ENCODE results near the gene UBE2QL1. TPM values are rescaled to one million over a fixed set of nuclear protein-coding genes. Genes with fewer than 3 reads are reported as not detected.

Gene UBE2QL1
- polyA plus RNA-seq, 2 of the 4 experiments (the other 2 are of a cell fraction) = 0.04 TPM

DNA sequence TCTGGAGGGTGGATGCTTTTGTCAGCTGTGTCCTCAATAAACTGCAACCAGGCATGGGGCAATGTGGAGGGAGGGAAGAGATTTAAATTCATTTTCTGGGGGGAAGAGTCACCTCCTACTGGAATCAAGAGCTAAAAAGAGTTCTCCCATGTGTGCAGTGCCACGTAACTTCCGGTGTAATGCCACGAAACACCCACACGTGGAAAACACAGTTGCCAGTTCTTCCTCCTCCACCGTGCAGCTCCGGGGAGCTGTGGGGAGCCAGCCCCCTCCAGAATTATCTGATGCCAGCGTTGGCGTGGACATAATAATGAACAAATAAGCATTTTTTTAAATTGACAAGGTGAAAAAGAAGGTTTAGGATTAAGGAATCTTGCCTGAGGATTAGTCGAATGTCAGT lies 38.2 kb upstream of the UBE2QL1 start:
- FAIRE-seq = no peak
- WGBS (ENCODE audit: missing lambda C conversion rate) = 62% methylated on average over 9 of the region's 9 CpGs
- no peak for ATAC-seq
- DNase-seq (ENCODE audit: low read depth in 1 of 2, low spot score in 1 of 2) = no peak
- Histone ChIP-seq H3K27ac (no peak overlapping the region), H3K4me3 (no peak overlapping the region), H3K4me1 (peaks cover 4% of the 10 kb centered on the region; the same call in 1 of the 3 replicates), H3K4me2 (no peak overlapping the region), H3K9me3 (no peaks in the 10 kb centered on the region)
- ChIA-PET CTCF (interaction anchor here (1.6 kb wide), 1 partner anchor 519 kb away, joined by 3 read pairs; no protein-coding TSS in a partner anchor), POLR2A (no interaction called here)
- TF ChIP-seq HEYL (CRISPR knock-in tag; IDR thresholded peaks at IDR 0.05) (no peak), ZSCAN20 (CRISPR knock-in tag; IDR thresholded peaks at IDR 0.05) (no peak), TP53 (CRISPR knock-in tag; IDR thresholded peaks at IDR 0.05) (no peak), HOXB5 (CRISPR knock-in tag; IDR thresholded peaks at IDR 0.05) (no peak), RARB (CRISPR knock-in tag; IDR thresholded peaks at IDR 0.05) (no peak), EHMT2 (IDR thresholded peaks at IDR 0.05; ENCODE audit: low read depth) (no peak), CHD4 (IDR thresholded peaks at IDR 0.05; ENCODE audit: borderline replicate concordance) (no peak), ZNF302 (CRISPR knock-in tag; IDR thresholded peaks at IDR 0.05) (no peak), SMC3 (IDR thresholded peaks at IDR 0.05) (no peak), PHF8 (IDR thresholded peaks at IDR 0.05; ENCODE audit: borderline replicate concordance, low read depth) (no peak), MAFK (IDR thresholded peaks at IDR 0.05; ENCODE audit: partially characterized antibody) (no peak), ZC3H11A (IDR thresholded peaks at IDR 0.05) (no peak), FOSB (CRISPR knock-in tag; IDR thresholded peaks at IDR 0.05) (no peak), HOXA7 (CRISPR knock-in tag; IDR thresholded peaks at IDR 0.05) (no peak), JUNB (IDR thresholded peaks at IDR 0.05) (no peak)
- TF ChIP-seq, protein P1, sequence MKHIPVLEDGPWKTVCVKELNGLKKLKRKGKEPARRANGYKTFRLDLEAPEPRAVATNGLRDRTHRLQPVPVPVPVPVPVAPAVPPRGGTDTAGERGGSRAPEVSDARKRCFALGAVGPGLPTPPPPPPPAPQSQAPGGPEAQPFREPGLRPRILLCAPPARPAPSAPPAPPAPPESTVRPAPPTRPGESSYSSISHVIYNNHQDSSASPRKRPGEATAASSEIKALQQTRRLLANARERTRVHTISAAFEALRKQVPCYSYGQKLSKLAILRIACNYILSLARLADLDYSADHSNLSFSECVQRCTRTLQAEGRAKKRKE (CRISPR knock-in tag; IDR thresholded peaks at IDR 0.05; ENCODE audit: low read depth) = no peak
- TF ChIP-seq, protein P2, sequence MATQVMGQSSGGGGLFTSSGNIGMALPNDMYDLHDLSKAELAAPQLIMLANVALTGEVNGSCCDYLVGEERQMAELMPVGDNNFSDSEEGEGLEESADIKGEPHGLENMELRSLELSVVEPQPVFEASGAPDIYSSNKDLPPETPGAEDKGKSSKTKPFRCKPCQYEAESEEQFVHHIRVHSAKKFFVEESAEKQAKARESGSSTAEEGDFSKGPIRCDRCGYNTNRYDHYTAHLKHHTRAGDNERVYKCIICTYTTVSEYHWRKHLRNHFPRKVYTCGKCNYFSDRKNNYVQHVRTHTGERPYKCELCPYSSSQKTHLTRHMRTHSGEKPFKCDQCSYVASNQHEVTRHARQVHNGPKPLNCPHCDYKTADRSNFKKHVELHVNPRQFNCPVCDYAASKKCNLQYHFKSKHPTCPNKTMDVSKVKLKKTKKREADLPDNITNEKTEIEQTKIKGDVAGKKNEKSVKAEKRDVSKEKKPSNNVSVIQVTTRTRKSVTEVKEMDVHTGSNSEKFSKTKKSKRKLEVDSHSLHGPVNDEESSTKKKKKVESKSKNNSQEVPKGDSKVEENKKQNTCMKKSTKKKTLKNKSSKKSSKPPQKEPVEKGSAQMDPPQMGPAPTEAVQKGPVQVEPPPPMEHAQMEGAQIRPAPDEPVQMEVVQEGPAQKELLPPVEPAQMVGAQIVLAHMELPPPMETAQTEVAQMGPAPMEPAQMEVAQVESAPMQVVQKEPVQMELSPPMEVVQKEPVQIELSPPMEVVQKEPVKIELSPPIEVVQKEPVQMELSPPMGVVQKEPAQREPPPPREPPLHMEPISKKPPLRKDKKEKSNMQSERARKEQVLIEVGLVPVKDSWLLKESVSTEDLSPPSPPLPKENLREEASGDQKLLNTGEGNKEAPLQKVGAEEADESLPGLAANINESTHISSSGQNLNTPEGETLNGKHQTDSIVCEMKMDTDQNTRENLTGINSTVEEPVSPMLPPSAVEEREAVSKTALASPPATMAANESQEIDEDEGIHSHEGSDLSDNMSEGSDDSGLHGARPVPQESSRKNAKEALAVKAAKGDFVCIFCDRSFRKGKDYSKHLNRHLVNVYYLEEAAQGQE (IDR thresholded peaks at IDR 0.05) = no peak
- TF ChIP-seq, protein P3, sequence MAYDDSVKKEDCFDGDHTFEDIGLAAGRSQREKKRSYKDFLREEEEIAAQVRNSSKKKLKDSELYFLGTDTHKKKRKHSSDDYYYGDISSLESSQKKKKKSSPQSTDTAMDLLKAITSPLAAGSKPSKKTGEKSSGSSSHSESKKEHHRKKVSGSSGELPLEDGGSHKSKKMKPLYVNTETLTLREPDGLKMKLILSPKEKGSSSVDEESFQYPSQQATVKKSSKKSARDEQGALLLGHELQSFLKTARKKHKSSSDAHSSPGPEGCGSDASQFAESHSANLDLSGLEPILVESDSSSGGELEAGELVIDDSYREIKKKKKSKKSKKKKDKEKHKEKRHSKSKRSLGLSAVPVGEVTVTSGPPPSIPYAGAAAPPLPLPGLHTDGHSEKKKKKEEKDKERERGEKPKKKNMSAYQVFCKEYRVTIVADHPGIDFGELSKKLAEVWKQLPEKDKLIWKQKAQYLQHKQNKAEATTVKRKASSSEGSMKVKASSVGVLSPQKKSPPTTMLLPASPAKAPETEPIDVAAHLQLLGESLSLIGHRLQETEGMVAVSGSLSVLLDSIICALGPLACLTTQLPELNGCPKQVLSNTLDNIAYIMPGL (CRISPR knock-in tag; IDR thresholded peaks at IDR 0.05; ENCODE audit: borderline replicate concordance) = no peak
- TF ChIP-seq, protein P4, sequence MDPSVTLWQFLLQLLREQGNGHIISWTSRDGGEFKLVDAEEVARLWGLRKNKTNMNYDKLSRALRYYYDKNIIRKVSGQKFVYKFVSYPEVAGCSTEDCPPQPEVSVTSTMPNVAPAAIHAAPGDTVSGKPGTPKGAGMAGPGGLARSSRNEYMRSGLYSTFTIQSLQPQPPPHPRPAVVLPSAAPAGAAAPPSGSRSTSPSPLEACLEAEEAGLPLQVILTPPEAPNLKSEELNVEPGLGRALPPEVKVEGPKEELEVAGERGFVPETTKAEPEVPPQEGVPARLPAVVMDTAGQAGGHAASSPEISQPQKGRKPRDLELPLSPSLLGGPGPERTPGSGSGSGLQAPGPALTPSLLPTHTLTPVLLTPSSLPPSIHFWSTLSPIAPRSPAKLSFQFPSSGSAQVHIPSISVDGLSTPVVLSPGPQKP (IDR thresholded peaks at IDR 0.05; ENCODE audit: low read depth, low read length) = no peak

DNA sequence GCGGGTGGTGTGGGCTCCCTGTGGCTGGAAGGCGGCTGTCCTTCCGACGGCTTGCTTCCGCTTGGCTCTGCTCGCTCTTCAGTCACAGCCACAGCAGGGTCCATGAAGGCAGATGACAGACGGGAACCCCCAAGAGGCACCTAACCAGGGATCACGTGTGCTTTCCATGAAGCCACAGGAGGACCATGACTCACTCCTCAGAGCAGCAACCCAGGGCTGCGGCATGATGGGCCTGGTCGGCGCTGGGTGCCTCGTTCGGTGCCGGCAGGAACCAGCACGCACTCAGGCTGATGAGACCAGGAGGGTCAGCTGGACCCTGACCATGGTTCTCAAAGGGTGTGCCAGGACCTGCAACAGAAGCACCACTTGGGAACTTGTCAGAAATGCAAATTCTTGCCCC lies 37.5 kb upstream of the UBE2QL1 start:
- ChIA-PET POLR2A (no interaction called here), CTCF (no interaction called here)
- DNase-seq (ENCODE audit: low read depth in 1 of 2, low spot score in 1 of 2) (no peak), ATAC-seq (no peak), FAIRE-seq (no peak)
- Histone ChIP-seq H3K4me1 (peaks cover 4% of the 10 kb centered on the region; the same call in 1 of the 3 replicates), H3K4me2 (no peak overlapping the region), H3K4me3 (no peak overlapping the region), H3K27ac (no peak overlapping the region), H3K9me3 (no peaks in the 10 kb centered on the region)
- 60% methylated on average over 10 of the region's 15 CpGs for WGBS (ENCODE audit: missing lambda C conversion rate)
- TF ChIP-seq, protein P5, sequence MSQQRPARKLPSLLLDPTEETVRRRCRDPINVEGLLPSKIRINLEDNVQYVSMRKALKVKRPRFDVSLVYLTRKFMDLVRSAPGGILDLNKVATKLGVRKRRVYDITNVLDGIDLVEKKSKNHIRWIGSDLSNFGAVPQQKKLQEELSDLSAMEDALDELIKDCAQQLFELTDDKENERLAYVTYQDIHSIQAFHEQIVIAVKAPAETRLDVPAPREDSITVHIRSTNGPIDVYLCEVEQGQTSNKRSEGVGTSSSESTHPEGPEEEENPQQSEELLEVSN (IDR thresholded peaks at IDR 0.05; ENCODE audit: borderline replicate concordance, low read depth) = no peak
- TF ChIP-seq ZNF302 (CRISPR knock-in tag; IDR thresholded peaks at IDR 0.05) (no peak), RAD21 (conservative IDR thresholded peaks at IDR 0.05 in 1 of 2, IDR thresholded peaks at IDR 0.05 in 1 of 2) (no peak), NPAS2 (CRISPR knock-in tag; IDR thresholded peaks at IDR 0.05; ENCODE audit: borderline replicate concordance) (no peak), RNF2 (IDR thresholded peaks at IDR 0.05; ENCODE audit: borderline replicate concordance, low read depth) (no peak), FOXS1 (CRISPR knock-in tag; IDR thresholded peaks at IDR 0.05) (no peak), HDAC2 (IDR thresholded peaks at IDR 0.05) (no peak), EHF (CRISPR knock-in tag; IDR thresholded peaks at IDR 0.05) (no peak), SMC3 (IDR thresholded peaks at IDR 0.05) (no peak)
- TF ChIP-seq, protein P6, sequence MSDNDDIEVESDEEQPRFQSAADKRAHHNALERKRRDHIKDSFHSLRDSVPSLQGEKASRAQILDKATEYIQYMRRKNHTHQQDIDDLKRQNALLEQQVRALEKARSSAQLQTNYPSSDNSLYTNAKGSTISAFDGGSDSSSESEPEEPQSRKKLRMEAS (IDR thresholded peaks at IDR 0.05) = no peak
- TF ChIP-seq, protein P7, sequence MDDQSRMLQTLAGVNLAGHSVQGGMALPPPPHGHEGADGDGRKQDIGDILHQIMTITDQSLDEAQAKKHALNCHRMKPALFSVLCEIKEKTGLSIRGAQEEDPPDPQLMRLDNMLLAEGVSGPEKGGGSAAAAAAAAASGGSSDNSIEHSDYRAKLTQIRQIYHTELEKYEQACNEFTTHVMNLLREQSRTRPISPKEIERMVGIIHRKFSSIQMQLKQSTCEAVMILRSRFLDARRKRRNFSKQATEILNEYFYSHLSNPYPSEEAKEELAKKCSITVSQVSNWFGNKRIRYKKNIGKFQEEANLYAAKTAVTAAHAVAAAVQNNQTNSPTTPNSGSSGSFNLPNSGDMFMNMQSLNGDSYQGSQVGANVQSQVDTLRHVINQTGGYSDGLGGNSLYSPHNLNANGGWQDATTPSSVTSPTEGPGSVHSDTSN (IDR thresholded peaks at IDR 0.05) = no peak
- TF ChIP-seq, protein P8, sequence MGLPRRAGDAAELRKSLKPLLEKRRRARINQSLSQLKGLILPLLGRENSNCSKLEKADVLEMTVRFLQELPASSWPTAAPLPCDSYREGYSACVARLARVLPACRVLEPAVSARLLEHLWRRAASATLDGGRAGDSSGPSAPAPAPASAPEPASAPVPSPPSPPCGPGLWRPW (IDR thresholded peaks at IDR 0.05) = no peak
